GM19395 (cell line): ENCODE data around the gene SLC6A6.

Experiments
- ATAC-seq: cut with Tn5 transposase; IDR thresholded peaks from one replicate; pipeline ENCODE4 v1.9.1; 2021; ENCODE audit warnings: mild to moderate bottlenecking, moderate library complexity; ENCODE audit not compliant: unreplicated experiment

Gene SLC6A6

DNA sequence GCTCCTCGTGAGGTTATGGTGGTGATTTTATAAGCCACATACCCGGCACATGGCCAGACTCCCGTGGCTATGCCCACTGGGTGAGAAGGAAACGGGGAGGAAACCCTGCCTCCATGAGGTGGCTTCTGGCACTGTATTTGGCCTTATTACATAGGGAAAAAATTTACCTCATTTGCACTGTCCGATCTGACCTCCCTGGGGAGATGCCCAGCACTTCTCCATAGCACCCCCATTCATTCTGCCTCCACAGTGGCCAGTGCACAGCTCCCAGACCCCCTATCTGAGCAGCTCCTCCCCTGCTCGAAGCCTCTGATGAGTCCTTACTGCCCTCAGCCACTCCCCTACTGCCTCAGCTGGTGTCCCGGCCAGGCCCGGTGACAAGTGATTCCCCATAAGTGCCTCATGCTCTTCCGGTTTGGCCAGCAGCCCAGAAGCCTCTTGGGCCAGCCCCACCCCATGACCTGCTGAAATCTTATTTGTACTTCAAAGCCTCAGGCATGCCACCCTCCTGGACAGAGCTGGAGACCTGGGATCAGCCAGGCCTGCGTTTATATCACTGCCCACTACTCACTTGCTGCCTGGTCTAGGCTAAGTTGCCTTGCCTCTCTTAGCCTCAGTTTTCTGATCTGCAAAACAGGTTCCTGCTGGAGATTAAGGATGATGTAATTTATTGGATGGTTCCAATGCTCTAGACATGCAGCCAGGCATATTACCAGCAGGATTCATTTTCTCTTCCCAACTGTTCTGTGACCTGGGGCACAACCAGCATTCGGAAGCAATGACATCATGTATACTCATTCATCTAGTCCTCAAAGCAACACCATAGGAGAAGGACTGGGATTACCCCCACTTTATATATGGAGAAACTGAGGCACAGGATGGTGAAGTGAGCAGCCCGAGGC lies 30.6 kb upstream of the SLC6A6 start:
- no peak for ATAC-seq

DNA sequence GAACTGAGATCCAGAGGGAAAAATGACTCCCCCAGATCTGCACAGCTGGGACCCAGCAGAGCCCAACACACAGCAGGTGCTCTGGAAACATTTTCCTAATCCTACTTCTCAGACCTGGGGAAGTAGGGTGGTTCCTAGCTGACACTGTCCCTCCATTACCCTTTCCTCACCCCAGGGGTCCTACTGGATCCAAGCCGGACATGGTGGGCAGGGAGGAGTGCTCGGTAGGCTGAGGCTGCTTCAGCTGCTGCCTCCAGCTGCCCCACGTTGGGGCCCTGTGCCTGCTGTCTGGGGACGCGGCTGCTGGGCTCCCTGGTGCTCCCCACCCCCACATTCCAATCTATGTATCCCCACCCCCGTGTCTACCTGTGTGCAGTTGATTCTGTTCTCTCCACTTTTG lies 29.8 kb upstream of the SLC6A6 start:
- no peak for ATAC-seq

DNA sequence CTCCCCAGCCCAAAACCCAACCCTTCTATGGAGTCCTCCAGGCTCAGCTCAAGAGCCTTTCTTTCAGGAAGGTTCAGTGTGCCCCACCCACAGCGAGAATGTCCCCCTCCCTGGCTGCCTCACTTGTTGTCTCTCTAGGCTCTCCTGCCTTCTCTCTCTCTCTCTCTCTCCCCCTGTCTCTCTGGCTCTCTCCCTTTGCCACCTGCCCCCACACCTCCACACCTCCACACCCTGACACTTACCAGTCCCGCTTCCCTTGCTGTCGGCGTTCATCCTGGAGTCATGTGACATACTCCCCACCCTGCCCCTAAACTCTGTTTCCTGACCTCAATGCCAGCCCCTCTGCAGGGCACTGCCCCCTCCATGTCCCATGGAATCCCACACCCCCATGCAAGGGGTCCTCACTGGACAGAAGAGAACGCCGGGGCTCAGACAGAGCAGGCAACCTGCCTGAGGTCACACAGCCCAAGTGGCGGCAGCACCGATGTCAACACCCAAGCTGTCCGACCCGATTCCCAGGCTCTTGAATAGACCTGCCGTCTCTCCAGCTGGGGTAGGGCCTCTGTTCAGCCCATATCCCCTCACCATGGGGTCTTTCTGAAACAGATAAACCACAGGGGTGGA lies 28.5 kb upstream of the SLC6A6 start:
- no peak for ATAC-seq

DNA sequence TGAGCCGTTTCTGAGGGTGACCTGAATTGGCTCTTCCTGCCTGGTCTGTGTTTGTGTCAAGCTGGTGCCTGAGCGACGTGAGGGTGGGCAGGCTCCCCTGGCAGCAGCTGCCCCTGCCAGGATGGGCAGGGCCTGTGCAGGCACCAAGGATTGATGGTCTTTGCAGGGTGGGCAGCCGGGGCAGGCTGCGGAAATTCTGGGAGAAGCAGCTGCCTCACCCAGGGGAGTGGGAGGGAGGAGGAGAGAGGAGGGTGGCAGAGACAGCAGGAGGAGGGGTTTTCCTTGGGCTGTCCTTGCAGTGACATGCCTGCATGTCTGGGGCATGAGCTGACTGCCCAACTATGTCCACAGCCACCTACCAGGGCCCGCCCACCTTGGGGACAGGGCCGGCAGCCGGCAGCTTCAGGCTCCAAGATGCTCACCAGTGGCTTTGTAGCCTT lies 27.9 kb upstream of the SLC6A6 start:
- ATAC-seq: no peak

DNA sequence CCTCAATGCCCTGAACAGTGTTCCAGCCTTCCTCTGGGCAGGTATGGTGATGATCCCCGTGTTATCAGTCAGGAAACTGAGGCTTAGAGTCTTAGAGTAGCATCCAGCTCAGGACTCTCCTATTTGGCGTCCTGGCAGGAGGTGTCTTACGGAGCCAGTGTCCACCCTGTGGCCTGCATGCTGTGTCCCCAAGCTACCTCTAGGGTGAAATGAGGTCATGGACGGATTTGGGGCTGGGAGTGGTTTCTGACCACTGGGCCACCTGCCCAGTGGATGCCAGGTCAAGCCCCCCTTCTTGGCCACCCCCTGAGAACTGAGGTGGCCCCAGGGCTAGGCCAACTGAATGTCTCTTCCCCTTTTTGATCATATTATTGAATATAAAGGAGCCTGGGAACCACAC lies 27.2 kb upstream of the SLC6A6 start:
- ATAC-seq: no peak

DNA sequence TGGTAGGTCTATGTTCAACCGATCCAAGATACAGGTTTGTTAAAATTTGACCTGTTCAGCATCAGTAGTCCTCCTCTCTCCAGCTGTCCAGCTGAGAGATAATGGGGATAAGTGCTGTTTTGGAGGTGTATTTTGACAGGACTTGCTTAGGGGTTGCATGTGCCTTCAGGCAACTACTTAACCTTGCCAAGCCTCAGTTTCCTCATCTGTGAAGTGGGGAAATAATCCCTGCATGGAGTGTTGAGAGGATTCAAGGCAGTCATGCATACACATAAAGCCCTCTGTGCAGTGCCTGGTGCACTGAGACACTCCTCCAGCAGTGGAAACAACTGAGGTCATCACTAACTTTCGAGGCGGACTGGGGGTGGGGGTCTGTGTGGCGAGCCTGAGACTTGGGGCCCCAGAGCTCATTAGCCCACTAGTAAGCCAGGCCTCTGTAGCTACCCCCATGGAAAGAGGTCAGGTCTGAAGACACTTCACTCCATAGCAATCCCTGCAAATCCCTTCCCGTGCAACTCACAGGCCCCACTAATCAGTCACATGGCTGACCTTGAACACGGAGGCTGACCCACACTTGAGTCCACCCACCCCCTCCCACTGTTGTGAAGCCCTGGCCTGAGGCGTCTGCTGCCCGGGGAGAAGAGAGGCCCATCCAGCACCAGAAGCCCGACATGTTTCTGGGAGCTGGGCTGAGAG lies 25.9 kb upstream of the SLC6A6 start:
- ATAC-seq: no peak

DNA sequence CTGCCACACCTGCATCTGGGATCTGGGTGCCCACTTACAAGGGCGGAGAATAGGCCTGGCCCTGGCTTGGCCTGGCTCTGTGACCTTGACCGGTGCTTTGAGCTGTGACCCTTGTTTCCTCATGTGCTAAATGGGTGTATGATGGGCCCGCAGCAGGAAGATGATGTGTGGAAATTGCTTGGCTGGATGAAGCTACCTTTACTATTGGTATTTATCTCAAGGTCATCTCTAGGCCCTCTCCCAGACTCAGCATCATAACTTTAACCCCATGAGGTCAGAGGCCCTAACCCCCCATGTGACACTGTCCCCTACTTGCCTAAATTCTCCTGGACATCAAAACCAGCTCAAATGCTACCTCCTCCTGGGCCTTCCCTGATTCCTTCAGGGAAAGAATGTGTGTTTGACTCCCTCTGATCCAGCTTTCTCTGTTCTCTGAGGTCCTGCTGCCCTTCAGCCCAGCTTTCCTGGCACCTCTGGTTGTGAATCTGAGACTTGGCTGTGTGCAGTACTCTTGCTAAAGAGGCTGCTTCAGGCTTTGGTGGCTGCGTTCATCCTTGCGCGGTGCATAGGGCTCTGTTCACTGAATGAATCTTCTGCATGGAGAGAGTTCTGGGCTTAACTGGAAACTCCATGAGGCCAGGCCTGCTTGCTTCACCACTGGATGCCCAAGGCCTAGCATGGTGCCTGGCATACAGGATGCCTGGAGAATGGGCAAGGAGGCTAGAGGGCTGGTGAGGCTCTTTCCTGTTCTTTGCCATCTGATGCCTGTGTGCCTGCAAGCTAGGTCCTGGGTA lies 25.2 kb upstream of the SLC6A6 start:
- ATAC-seq: no peak

DNA sequence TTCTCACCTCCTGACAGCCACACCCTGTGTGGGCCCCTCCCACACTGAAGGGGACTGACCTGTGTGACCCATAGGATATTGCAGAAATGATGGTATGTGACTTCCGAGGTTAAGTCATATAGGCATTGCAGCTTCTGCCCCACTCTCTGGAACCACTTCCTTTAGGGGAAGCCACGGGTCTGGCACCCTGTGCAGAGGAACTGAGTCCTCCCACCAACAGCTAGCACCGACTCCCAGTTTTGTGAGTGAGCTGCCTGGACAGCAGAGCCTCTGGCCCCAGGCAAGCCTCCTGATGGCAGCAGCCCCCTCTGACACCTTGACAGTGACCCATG lies 24.6 kb upstream of the SLC6A6 start:
- ATAC-seq: no peak

DNA sequence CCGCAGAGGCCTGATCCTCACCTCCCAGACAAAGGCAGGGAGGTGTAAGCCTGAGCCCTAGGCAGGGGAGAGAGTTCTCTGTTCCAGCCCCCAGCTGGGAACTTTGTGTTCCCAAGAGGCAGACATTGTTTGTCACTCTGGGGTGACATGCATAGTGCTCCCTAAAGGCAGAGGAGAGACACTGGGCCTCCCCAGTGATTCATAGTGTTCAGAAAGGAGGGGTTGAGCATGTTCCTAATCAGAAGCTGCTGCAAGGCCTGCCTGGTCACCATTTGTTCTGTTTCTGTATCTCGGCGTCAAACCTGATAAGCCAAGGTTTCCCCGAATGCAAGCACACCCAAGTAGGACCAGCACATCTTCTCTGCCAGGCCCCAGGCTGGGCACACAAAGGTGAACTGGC lies 24.0 kb upstream of the SLC6A6 start:
- ATAC-seq: no peak

DNA sequence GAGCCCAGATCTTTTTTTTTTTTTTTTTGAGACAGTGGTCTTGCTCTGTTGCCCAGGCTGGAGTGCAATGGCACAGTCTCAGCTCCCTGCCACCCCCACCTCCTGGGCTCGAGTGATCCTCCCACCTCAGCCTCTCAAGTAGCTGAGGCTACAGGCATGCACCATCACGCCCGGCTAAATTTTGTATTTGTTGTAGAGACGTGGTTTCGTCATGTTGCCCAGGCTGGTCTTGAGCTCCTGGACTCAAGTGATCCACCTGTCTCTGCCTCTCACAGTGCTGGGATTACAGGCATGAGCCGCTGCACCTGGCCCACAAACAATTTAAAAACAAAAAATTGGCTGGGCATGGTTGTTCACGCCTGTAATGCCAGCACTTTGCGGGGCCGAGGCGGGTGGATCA lies 22.6 kb upstream of the SLC6A6 start:
- ATAC-seq: no peak

DNA sequence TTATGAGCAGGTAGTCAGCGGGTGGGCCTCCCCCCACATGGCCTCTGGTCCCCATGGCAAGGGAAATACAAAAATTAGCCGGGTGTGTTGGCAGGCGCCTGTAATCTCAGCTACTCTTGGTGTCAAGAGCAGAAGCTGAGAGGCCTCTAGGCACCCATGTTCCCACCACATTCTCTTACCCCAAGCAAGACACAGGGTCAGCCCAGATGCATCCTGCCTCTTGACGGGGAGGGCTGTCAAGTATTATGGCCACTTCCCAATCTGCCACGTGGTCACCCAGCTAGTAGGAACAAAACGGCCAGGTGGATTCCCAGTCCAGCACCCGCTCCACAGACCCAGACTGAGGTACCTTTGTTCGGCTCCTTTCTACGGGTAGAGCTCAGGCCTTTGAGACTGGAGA lies 16.2 kb upstream of the SLC6A6 start:
- no peak for ATAC-seq

DNA sequence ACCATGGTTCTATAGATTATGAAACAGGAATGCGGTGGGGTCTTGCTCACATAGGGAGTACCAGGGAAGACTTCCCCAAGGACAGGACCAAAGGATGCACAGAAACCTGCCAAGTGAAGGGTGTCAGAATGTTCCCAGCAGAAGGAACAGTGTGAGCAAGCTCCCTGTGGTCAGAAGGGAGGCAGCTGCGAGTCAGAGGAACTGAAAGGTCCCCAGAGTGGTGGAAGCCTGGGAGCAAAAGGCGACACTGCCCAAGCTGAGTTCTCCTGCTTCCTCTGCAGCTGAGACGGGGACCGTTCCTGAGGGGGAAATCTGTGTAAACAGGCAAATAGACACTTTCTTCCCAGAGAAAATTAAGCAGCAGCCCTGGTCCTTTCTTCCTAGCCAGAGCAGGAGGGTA lies 14.2 kb upstream of the SLC6A6 start:
- ATAC-seq: no peak

DNA sequence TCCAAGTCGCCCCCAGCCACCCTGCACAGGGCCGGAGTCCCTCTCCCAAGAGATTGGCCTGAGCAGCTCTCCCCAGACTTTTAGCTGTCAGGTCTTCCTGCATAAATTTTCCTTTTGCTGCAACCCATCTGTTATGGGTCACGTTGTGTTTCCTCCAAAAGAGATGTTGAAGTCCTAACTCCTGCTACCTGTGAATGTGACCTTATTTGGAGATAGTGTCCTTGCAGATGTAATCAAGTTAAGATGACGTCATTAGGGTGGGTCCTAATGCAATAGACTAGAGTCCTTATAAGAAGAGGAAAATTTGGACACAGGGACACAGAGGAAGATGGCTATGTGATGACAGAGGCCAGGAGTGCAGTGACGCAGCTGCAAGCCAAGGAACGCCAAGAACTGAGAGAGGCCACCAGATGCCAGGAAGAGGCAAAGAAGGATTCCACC lies 13.2 kb upstream of the SLC6A6 start:
- ATAC-seq: no peak

DNA sequence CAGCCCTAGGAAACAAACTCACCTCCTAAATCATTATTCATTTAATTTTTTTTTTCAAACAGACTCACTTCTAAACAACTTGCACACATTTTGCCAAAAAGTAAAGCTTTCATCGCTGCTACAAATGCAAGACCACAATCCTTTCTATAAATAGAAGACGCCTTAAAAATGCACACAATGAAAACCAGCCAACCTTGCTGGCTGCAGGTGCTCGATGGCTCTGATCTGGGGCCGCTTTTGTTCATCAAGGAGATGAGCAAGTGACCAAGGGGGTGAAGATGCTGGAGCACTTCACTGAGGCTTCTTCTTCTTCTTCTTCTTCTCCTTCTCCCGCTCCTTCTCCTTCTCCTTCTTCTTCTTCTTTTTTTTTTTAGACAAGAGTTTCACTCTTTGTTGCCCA lies 12.7 kb upstream of the SLC6A6 start:
- no peak for ATAC-seq

DNA sequence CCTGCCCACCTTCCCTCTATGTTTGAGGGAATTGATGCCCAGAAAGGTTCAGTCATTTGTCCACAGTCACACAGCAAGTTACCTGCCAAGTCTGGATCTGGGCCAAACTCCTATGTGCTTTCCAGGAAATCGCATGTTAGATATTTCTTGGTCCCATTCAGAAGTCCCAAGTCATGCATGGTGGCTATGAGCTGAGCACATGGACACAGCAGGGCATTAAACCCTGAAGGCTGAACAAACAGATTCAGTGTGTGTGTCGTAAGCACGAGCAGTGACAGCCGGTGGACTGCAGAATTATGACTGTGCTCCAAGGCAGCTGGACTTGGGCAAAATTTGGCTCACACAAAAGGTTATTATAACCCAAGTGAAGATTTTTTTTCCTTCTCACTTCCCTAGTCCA lies 11.4 kb upstream of the SLC6A6 start:
- no peak for ATAC-seq

DNA sequence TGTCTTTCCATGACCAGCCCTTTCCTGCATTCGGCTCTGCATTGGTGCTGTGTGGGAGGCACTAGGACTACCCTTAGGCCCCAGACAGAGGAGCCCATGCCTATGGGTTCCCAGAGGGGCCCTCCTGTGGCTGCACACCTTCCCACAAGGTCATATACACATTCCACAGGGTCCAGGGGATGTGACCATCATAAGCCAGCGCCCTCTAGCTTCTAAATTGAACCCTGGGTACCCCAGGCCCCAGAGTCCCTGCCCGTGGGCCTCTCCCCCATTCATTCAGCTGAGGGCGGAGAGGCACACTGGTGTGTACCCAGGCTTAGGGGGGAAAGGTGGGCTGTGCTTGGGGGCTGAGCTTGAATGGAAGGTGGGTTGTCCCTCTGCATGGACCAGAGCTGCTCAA lies 10.2 kb upstream of the SLC6A6 start:
- no peak for ATAC-seq

DNA sequence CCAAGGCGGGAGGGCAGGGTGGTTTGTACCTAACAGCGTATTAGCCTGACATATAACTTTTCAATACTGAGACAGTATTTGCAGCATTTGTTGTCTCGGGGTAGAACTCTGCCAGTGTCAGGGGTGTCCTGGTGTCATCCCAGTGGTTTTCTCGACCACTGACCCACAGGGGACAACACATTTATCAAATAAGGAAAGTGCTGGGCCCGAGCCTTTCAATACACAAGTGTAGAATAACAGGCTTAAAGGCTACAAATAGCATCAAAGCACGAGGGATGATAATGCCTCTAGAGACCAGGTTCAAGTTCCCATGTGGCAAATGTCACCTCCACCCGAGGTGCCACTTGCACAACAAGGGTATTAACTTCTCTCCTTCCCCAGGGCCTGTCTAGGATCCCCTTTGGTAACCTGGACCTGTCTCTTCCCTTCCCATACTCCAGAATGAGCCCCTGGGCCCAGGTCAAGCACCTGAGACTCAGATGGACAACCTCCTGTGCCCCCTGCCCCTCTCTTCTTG lies 9.5 kb upstream of the SLC6A6 start:
- no peak for ATAC-seq

DNA sequence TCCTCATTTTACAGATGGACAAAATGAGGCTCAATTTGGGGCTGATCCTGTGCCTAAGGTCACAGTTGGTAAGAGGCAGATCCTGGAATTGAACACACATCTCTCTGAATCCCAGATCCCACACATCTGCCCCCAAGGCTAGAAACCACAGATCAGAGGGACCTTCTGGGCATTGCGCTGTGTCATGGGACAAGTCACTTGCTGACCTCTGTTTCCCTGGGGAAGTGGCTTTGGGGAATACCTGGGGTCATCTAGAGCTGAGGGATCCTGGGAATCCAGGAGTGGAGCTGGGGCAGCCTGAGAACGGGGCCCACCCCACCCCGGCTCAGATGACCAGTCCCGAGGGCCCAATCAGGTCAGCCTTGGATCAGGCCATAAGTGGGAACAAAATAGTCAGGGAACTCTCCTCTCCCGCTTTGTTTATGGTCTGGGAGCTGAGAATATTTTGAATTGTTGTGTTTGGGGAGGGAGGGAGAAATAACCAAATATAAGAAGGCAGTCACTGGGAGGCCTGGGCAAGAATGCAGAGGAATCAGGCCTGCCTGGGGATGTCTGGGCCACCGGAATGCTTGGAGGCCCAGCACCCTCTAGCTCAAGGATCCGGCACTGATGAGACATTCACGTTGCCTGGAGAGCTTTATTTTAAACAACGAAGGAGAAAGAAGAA lies 8.8 kb upstream of the SLC6A6 start:
- no peak for ATAC-seq

DNA sequence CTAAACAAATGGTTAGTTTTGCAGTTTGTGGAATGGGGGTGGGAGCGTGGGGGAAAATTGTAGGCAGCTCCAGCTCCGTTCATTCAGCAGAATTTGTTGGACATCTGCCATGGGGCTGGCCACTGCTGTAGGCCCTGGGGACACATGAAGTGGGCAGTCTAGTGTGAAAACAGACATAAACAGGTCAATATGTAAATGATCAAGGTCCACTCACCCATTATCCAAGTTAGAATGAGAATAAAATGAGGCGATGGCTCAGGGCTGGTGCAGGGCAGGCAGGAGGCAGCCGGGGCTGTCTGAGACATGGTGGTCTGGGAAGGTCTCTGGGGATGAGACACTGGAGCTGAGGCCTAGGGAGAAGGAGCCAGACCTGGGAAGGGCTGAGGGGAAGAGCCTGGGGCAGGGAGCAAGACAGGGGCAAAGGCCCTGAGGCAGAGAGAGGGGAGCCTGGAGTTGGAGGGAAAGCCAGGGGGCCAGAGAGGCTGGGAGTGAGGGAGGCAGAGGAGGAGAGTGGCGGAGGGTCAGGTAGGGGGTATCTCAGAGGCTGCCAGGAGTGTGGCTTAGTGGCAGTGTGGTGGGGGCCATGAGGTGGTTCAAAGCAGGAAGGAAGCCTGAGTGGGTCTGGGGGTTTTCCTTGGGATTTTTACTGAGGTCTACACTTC lies 6.2 kb upstream of the SLC6A6 start:
- ATAC-seq: no peak

DNA sequence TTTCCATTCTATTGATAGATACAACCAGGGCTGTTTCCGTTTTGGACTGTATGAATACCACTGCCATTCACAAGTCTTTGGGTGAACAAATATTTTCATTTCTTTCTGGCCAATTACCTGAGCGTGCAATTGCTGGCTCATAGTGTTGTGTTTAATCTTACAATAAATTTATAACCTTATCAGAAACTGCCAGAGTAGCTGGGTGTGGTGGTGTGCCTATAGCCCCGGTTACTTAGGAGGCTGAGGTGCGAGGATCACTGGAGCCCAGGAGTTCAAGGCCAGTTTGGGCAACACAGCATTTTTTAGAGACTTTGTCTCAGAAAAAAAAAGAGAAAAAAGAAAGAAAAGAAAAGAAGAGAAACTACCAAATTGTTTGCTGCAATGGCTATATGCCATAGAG lies 5.4 kb upstream of the SLC6A6 start:
- ATAC-seq: no peak
